Fibroblast of villous mesenchyme (primary cell): ENCODE data around the gene SUCO. TPM values are rescaled to one million over a fixed set of nuclear protein-coding genes. Genes with fewer than 3 reads are reported as not detected.

Experiments used
- DNase-seq: peaks from one replicate; pipeline ENCODE4 v3.0.0-alpha.2; 2010; ENCODE audit warnings: low read depth
- H3K4me3 ChIP-seq: 2 replicates; pipeline ENCODE4 v1.5.1; 2011; ENCODE audit warnings: low read depth, mild to moderate bottlenecking, low read length
- CTCF ChIP-seq: IDR thresholded peaks from 2 replicates; pipeline ENCODE4 v1.5.1; 2012; ENCODE audit warnings: low read depth, mild to moderate bottlenecking, low read length; ENCODE audit not compliant: insufficient read depth
- total RNA-seq: library from RNA; depleted of rRNA; stranded (reverse); fragments of >200 nt; gene quantifications from 2 replicates; pipeline ENCODE4 v1.2.3, GENCODE V29; 2012

SUCO gene
- total RNA-seq, 1 donor: 56.1 TPM

- no peak for DNase-seq
- no peak overlapping the region for H3K4me3 ChIP-seq
- no peak for TF ChIP-seq CTCF
Observed at GRCh38 chr1:172544481-172545104, 11.6 kb downstream of the SUCO start.

- TF ChIP-seq CTCF: no peak
- H3K4me3 ChIP-seq: no peak overlapping the region
Observed at GRCh38 chr1:172545396-172546004, 12.6 kb downstream of the SUCO start.

GRCh38 chr1:172547071-172547470, 14.1 kb downstream of the SUCO start:
- no peak for DNase-seq
- H3K4me3 ChIP-seq: no peak overlapping the region
- no peak for TF ChIP-seq CTCF

More at GRCh38 chr1:172545396-172546004, 12.6 kb downstream of the SUCO start:
- no peak for DNase-seq

GRCh38 chr1:172549621-172550280, 16.8 kb downstream of the SUCO start:
- no peak for TF ChIP-seq CTCF

GRCh38 chr1:172551279-172551678, 18.3 kb downstream of the SUCO start:
- H3K4me3 ChIP-seq: no peak overlapping the region
- no peak for TF ChIP-seq CTCF
- peak; percentile 54 for DNase-seq

More at GRCh38 chr1:172549621-172550280, 16.8 kb downstream of the SUCO start:
- DNase-seq: no peak
- no peak overlapping the region for H3K4me3 ChIP-seq

GRCh38 chr1:172554915-172555314, 22.0 kb downstream of the SUCO start:
- TF ChIP-seq CTCF: no peak
- DNase-seq: no peak
- no peak overlapping the region for H3K4me3 ChIP-seq
